HepG2 (cell line): ENCODE measurements around the gene HTD2. TPM values are rescaled to one million over a fixed set of nuclear protein-coding genes. Genes with fewer than 3 reads are reported as not detected.

ENCODE experiments used
- BCLAF1 ChIP-seq: fragments of 450-650 bp; IDR thresholded peaks from 2 replicates; pipeline ENCODE4 v1.6.1; 2017; ENCODE audit warnings: mild to moderate bottlenecking
- CREBL2 ChIP-seq: sonication (generic); formaldehyde crosslinking; IDR thresholded peaks from 2 replicates; pipeline ENCODE4 v1.8.1; 2023; ENCODE audit warnings: missing genetic modification reagents, mild to moderate bottlenecking, borderline replicate concordance
- CTCF ChIP-seq: sonication (generic); formaldehyde crosslinking; IDR thresholded peaks from 2 replicates; pipeline ENCODE4 v1.5.0; 2020; ENCODE audit warnings: mild to moderate bottlenecking, missing genetic modification reagents, moderate library complexity
- HINFP ChIP-seq: sonication (generic); formaldehyde crosslinking; IDR thresholded peaks from 2 replicates; pipeline ENCODE4 v1.4.0; 2020; ENCODE audit warnings: low read depth, mild to moderate bottlenecking, missing genetic modification reagents
- HNF4G ChIP-seq, 2 experiments: sonication (generic) in 1 of 2; formaldehyde crosslinking in 1 of 2; IDR thresholded peaks; 2 replicates each; pipeline versions ENCODE4 v1.4.0 to v1.6.1; 2011 to 2020; ENCODE audit warnings: borderline replicate concordance in 2 of 2, low read depth in 2 of 2, mild to moderate bottlenecking in 2 of 2, low read length in 1 of 2, missing genetic modification reagents in 1 of 2, moderate library complexity in 1 of 2
- KLF12 ChIP-seq: sonication (generic); formaldehyde crosslinking; IDR thresholded peaks from 2 replicates; pipeline ENCODE4 v1.4.0; 2020; ENCODE audit warnings: missing genetic modification reagents, borderline replicate concordance
- NFE2L1 ChIP-seq: sonication (generic); formaldehyde crosslinking; IDR thresholded peaks from 2 replicates; pipeline ENCODE4 v1.4.0; 2020; ENCODE audit warnings: missing genetic modification reagents, mild to moderate bottlenecking, borderline replicate concordance
- RXRA ChIP-seq: sonication (generic); formaldehyde crosslinking; IDR thresholded peaks from 2 replicates; pipeline ENCODE4 v1.5.1; 2020; ENCODE audit warnings: missing genetic modification reagents
- SMARCE1 ChIP-seq: fragments of 450-650 bp; IDR thresholded peaks from 2 replicates; pipeline ENCODE4 v1.6.1; 2017; ENCODE audit warnings: borderline replicate concordance
- SP1 ChIP-seq, 2 experiments: fragments of 450-650 bp in 1 of 2; sonication (generic) in 1 of 2; formaldehyde crosslinking in 1 of 2; IDR thresholded peaks; 2 replicates each; pipeline versions ENCODE4 v1.4.0 to v1.6.1; 2016 to 2020; ENCODE audit warnings: missing genetic modification reagents in 1 of 2
- SRSF1 ChIP-seq: fragments of 200-400 bp; formaldehyde crosslinking; optimal IDR thresholded peaks from 2 replicates; pipeline ENCODE3; 2017; ENCODE audit warnings: mild to moderate bottlenecking, low read depth, low read length, moderate library complexity
- TEF ChIP-seq: sonication (generic); formaldehyde crosslinking; IDR thresholded peaks from 2 replicates; pipeline ENCODE4 v1.5.0; 2020; ENCODE audit warnings: missing genetic modification reagents
- ZFP91 ChIP-seq: sonication (generic); formaldehyde crosslinking; IDR thresholded peaks from 2 replicates; pipeline ENCODE4 v1.9.0; 2022; ENCODE audit warnings: missing genetic modification reagents, mild to moderate bottlenecking, borderline replicate concordance
- ZNF260 ChIP-seq: sonication (generic); formaldehyde crosslinking; IDR thresholded peaks from 2 replicates; pipeline ENCODE4 v1.4.0; 2020; ENCODE audit warnings: missing genetic modification reagents, low read depth, mild to moderate bottlenecking, borderline replicate concordance
- ZNF530 ChIP-seq: sonication (generic); formaldehyde crosslinking; IDR thresholded peaks from 2 replicates; pipeline ENCODE4 v1.5.0; 2020; ENCODE audit warnings: low read depth, mild to moderate bottlenecking, missing genetic modification reagents
- ZNF563 ChIP-seq: sonication (generic); formaldehyde crosslinking; IDR thresholded peaks from 2 replicates; pipeline ENCODE4 v1.8.0; 2022; ENCODE audit warnings: mild to moderate bottlenecking, moderate library complexity, missing genetic modification reagents
- ZNF709 ChIP-seq: sonication (generic); formaldehyde crosslinking; IDR thresholded peaks from 2 replicates; pipeline ENCODE4 v1.5.0; 2020; ENCODE audit warnings: mild to moderate bottlenecking, missing genetic modification reagents
- ZNF766 ChIP-seq: sonication (generic); formaldehyde crosslinking; IDR thresholded peaks from 2 replicates; pipeline ENCODE4 v1.5.0; 2020; ENCODE audit warnings: missing genetic modification reagents, borderline replicate concordance
- ZNF788 ChIP-seq: sonication (generic); formaldehyde crosslinking; IDR thresholded peaks from 2 replicates; pipeline ENCODE4 v1.5.0; 2020; ENCODE audit warnings: mild to moderate bottlenecking, missing genetic modification reagents, borderline replicate concordance
- polyA plus RNA-seq, 8 experiments: library from polyadenylated mRNA; depleted of rRNA in 3 of 8; stranded (reverse) in 7 of 8; unstranded in 1 of 8; fragments of >200 nt; fragmentation: Illumina TruSeq in 4 of 8; extraction: Trizol in 4 of 8; gene quantifications; 2 replicates each; pipeline versions ENCODE4 v1.2.1 to v1.2.3, GENCODE V29; 2011 to 2016; ENCODE audit warnings: low read depth in 4 of 8, missing spikeins in 1 of 8, mixed read lengths in 1 of 8; ENCODE audit not compliant: insufficient read depth in 1 of 8
- total RNA-seq, 5 experiments: library from RNA; depleted of rRNA; stranded (reverse); fragments of >200 nt; fragmentation: Illumina TruSeq; extraction: Trizol; gene quantifications; 2 replicates each; pipeline ENCODE4 v1.2.3, GENCODE V29; 2016; ENCODE audit warnings: low read depth in 1 of 5

The HTD2 gene
- total and polyA plus RNA-seq, 2 of the 13 experiments (the other 11 are each of a cell fraction or from before 2014, with no cell fraction given) = 8.6 to 13.7 TPM

GRCh38 chr3:58332575-58333188 is 26.4 kb downstream of the HTD2 start, which contains the start of gene PXK (continued):
- TF ChIP-seq BCLAF1 (no peak), KLF12 (CRISPR knock-in tag) (peak; percentile 44; the same call in 1 of the 2 replicates), NFE2L1 (CRISPR knock-in tag) (no peak), SRSF1 (no peak), ZNF530 (CRISPR knock-in tag) (no peak), HNF4G (IDR thresholded peaks at IDR 0.05; ENCODE audit: borderline replicate concordance, low read depth, low read length) (no peak), HNF4G (CRISPR knock-in tag; IDR thresholded peaks at IDR 0.05; ENCODE audit: borderline replicate concordance, low read depth) (peak; percentile 51; the same call in 1 of the 2 replicates), CTCF (CRISPR knock-in tag) (no peak; the same call in none of the 2 replicates), ZNF563 (peak; percentile 74; the same call in 1 of the 2 replicates), HINFP (CRISPR knock-in tag) (peak; percentile 67; the same call in 1 of the 2 replicates), ZNF766 (CRISPR knock-in tag) (0 out of 2 replicates have a peak, but pooled peaks have one; percentile 51), TEF (CRISPR knock-in tag) (no peak), ZNF260 (CRISPR knock-in tag) (no peak), ZNF709 (CRISPR knock-in tag) (peak; percentile 66; the same call in 1 of the 2 replicates), RXRA (CRISPR knock-in tag) (peak; percentile 12; the same call in 1 of the 2 replicates), SMARCE1 (no peak), ZNF788 (CRISPR knock-in tag) (peak; percentile 35; the same call in 1 of the 2 replicates), SP1 (IDR thresholded peaks at IDR 0.05) (no peak), SP1 (CRISPR knock-in tag; IDR thresholded peaks at IDR 0.05) (peak; percentile 48; the same call in 1 of the 2 replicates), CREBL2 (CRISPR knock-in tag) (peak; percentile 92; the same call in 1 of the 2 replicates), ZFP91 (peak; percentile 52)
